DND-41 (cell line): ENCODE data around the gene TGFBR3L.
"Not testable (repeated sequence)": the region's sequence is repeated elsewhere in the genome, so short reads cannot be mapped to it uniquely, and the experiment has no call there.

Experiments used
- ATAC-seq: fragments of 200-7000 bp; cut with Tn5 transposase; 3 replicates; pipeline ENCODE4 v1.9.1; 2021; ENCODE audit warnings: low read depth; ENCODE audit not compliant: insufficient read depth
- DNase-seq: peaks from one replicate; pipeline ENCODE4 v3.0.0-alpha.2; 2020
- H2AFZ ChIP-seq: 2 replicates; pipeline ENCODE4 v1.6.0; 2012; ENCODE audit warnings: low read depth, low read length
- H3K27ac ChIP-seq: 2 replicates; pipeline ENCODE4 v1.5.1; 2012; ENCODE audit warnings: low read length, inconsistent platforms
- H3K27me3 ChIP-seq: fragments of 200-600 bp; sonication (generic); 2 replicates; pipeline ENCODE4 v1.6.0; 2012; ENCODE audit warnings: low read length, mild to moderate bottlenecking, inconsistent platforms; ENCODE audit not compliant: insufficient read depth, poor library complexity
- H3K36me3 ChIP-seq: 2 replicates; pipeline ENCODE4 v1.5.1; 2012; ENCODE audit warnings: low read length, inconsistent platforms; ENCODE audit not compliant: insufficient read depth
- H3K4me1 ChIP-seq: 2 replicates; pipeline ENCODE4 v1.5.1; 2012; ENCODE audit warnings: mild to moderate bottlenecking, low read length; ENCODE audit not compliant: insufficient read depth
- H3K4me2 ChIP-seq: 2 replicates; pipeline ENCODE4 v1.6.0; 2012; ENCODE audit warnings: mild to moderate bottlenecking, moderate library complexity, low read length, inconsistent platforms; ENCODE audit not compliant: insufficient read depth
- H3K4me3 ChIP-seq, 2 experiments: fragments of 200-600 bp in 1 of 2; shearing (Covaris generic) in 1 of 2; 2 replicates each; pipeline ENCODE4 v1.5.1; 2012 to 2016; ENCODE audit warnings: inconsistent platforms in 2 of 2, low read length in 2 of 2, mild to moderate bottlenecking in 2 of 2, low read depth in 1 of 2, moderate library complexity in 1 of 2
- H3K79me2 ChIP-seq: 2 replicates; pipeline ENCODE4 v1.6.0; 2012; ENCODE audit warnings: low read length, inconsistent platforms; ENCODE audit not compliant: insufficient read depth
- H3K9ac ChIP-seq: 2 replicates; pipeline ENCODE4 v1.6.0; 2012; ENCODE audit warnings: low read depth, mild to moderate bottlenecking, inconsistent platforms, low read length, moderate library complexity
- H3K9me3 ChIP-seq: 2 replicates; pipeline ENCODE4 v1.5.1; 2012; ENCODE audit warnings: low read length, moderate library complexity, mild to moderate bottlenecking, inconsistent platforms; ENCODE audit not compliant: insufficient read depth, severe bottlenecking
- H4K20me1 ChIP-seq: 2 replicates; pipeline ENCODE4 v1.6.0; 2012; ENCODE audit warnings: low read length; ENCODE audit not compliant: insufficient read depth
- EZH2 ChIP-seq: IDR thresholded peaks from 3 replicates; pipeline ENCODE4 v1.6.1; 2012; ENCODE audit warnings: borderline replicate concordance, low read depth, mild to moderate bottlenecking, moderate library complexity, low read length, inconsistent platforms; ENCODE audit not compliant: severe bottlenecking
- TF ChIP-seq, protein P1 (sequence below): IDR thresholded peaks from 2 replicates; pipeline ENCODE4 v1.5.1; 2012; ENCODE audit warnings: borderline replicate concordance, low read length, moderate library complexity, mild to moderate bottlenecking; ENCODE audit not compliant: poor library complexity, severe bottlenecking; ENCODE audit errors: extremely low read depth

TGFBR3L gene

DNA sequence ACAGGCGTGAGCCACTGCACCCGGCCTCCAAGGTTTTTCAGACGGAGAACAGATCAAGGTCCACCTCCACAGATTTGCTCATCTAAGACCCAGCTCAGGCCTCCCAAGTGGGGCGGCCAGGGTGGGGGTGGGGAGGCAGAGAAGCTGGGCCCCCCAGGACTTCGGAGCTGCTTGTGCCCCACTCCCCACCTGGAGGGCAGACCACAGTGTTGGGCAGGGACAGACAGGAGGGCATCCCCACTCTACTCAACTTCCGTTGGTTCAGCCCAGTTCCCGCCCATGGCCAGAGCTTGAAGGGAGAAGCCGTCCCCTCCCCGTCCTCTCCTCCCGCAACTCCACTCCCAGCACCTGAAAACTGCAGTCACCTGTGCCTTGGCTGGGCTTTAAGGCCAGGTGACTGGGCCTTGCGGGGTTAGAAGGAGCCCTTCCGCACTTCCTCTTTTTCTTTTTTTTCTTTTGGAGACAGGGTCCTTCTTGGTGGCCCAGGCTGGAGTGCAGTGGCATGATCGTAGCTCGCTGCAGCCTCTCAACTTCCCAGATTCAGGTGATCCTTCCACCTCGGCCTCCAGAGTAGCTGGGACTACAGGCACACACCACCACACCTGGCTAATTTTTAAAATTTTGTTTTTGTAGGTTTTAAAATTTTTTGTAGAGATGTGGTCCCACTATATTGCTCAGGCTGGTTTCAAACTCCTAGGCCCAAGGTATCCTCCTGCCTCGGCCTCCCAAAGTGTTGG lies 27.1 kb upstream of the TGFBR3L start:
- ATAC-seq (no peak), DNase-seq (no peak)
- Histone ChIP-seq H3K36me3 (no peaks in the 10 kb centered on the region), H3K27ac (no peak overlapping the region), H3K9me3 (no peaks in the 10 kb centered on the region), H3K4me2 (no peak overlapping the region), H3K4me3 (no peak overlapping the region), H2AFZ (no peak overlapping the region), H4K20me1 (no peaks in the 10 kb centered on the region), H3K4me1 (peaks cover 19% of the 10 kb centered on the region), H3K79me2 (no peaks in the 10 kb centered on the region), H3K27me3 (no peaks in the 10 kb centered on the region), H3K9ac (no peak overlapping the region)
- TF ChIP-seq, protein P1, sequence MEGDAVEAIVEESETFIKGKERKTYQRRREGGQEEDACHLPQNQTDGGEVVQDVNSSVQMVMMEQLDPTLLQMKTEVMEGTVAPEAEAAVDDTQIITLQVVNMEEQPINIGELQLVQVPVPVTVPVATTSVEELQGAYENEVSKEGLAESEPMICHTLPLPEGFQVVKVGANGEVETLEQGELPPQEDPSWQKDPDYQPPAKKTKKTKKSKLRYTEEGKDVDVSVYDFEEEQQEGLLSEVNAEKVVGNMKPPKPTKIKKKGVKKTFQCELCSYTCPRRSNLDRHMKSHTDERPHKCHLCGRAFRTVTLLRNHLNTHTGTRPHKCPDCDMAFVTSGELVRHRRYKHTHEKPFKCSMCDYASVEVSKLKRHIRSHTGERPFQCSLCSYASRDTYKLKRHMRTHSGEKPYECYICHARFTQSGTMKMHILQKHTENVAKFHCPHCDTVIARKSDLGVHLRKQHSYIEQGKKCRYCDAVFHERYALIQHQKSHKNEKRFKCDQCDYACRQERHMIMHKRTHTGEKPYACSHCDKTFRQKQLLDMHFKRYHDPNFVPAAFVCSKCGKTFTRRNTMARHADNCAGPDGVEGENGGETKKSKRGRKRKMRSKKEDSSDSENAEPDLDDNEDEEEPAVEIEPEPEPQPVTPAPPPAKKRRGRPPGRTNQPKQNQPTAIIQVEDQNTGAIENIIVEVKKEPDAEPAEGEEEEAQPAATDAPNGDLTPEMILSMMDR: no peak
- TF ChIP-seq EZH2: no peak

DNA sequence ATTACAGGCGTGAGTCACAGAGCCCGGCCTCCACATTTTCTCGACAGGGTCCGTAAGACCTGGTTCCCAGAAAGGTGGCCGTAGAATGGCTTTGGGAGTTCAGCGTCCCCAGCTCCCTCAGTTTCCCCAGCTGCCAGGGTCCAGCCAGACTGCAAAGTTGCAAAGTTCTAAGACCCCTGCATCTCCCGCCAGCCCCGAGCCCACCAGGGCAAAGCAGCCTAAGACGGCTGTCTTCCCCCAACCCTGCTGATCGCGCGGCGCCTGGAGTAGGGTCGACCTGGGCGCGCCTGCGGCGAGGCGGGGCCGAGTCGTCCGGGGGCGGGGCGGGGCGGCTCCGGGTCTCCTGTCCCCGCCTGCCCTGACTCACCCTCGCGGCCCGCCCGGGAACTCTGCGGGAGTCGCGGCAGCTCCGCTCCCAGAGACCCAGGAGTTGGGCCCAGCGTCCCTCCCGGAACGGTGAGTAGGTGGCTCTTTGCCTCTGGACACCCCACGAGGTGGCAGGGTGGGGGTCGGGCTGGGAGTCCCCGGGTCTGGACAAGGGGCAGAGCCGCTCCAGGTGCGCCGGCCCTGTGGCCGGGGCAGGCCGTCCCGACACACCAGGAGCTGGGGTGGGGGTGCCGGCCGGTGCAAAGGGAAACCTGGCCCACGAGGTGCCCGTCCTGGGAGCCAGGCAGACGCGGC lies 26.3 kb upstream of the TGFBR3L start, which contains the start of gene LRRC8E:
LRRC8E (plus strand) TSS at position 366 of the 681 bp plus-strand sequence. CDS start 7,094 bp downstream, outside the sequence.
- no peaks in the 10 kb centered on the region for H3K36me3 ChIP-seq
- H3K9me3 ChIP-seq: no peaks in the 10 kb centered on the region
- no peaks in the 10 kb centered on the region for H3K27me3 ChIP-seq
- no peak within 1 kb of the TSS for H3K4me3 ChIP-seq
- peaks cover 20% of the 10 kb centered on the region for H3K4me1 ChIP-seq
- no peak for ATAC-seq
- H3K27ac ChIP-seq: no peak within 1 kb of the TSS
- H3K4me2 ChIP-seq: no peak within 1 kb of the TSS
- no peak within 1 kb of the TSS for H3K9ac ChIP-seq
- no peak within 1 kb of the TSS for H2AFZ ChIP-seq
- DNase-seq: no peak
- no peaks in the 10 kb centered on the region for H3K79me2 ChIP-seq
- no peaks in the 10 kb centered on the region for H4K20me1 ChIP-seq
- TF ChIP-seq EZH2: no peak
- TF ChIP-seq, protein P1: no peak

GRCh38 chr19:7888826-7889217 lies 25.8 kb upstream of the TGFBR3L start:
- H3K27ac ChIP-seq: no peak overlapping the region

DNA sequence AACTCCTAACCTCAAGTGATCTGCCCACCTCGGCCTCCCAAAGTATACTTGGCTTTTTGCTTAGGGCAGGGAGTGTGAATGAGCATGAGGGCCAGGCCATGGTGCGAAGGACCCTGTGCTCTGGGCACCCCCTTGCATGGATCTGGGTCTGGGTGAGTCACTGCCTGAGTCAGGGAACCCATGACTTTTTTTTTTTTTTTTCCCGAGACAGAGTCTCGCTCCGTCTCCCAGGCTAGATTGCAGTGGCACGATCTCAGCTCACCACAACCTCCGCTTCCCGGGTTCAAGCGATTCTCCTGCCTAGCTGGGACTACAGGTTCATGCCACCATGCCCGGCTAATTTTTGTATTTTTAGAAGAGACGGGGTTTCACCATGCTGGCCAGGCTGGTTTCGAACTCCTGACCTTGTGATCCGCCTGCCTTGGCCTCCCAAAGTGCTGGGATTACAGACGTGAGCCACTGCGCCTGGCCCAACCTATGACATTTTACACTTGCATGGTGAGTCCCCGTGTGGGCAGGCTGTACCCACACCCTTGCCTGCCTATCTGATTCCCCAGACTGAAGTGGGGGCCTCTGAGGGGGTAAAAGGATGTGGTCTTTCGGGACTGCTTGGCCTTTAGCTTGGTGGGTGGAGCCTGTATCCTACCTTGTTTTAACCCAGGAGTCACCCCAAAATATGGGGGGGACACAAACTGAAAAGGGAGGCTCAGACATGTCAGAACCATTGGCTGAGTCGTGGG lies 21.1 kb upstream of the TGFBR3L start:
- H3K27ac ChIP-seq, ATAC-seq, H3K4me2 ChIP-seq, H3K9ac ChIP-seq, H3K36me3 ChIP-seq, H3K79me2 ChIP-seq, H2AFZ ChIP-seq, H3K9me3 ChIP-seq, H3K4me3 ChIP-seq, H4K20me1 ChIP-seq, DNase-seq, H3K27me3 ChIP-seq: not testable (repeated sequence)
- H3K4me1 ChIP-seq: peaks cover 17% of the 10 kb centered on the region

More at GRCh38 chr19:7888826-7889217, 25.8 kb upstream of the TGFBR3L start:
- TF ChIP-seq, protein P1: no peak
- no peak for TF ChIP-seq EZH2
- ATAC-seq (no peak), DNase-seq (no peak)
- no peaks in the 10 kb centered on the region for H3K79me2 ChIP-seq
- H3K27me3 ChIP-seq: no peaks in the 10 kb centered on the region
- no peaks in the 10 kb centered on the region for H3K9me3 ChIP-seq
- H4K20me1 ChIP-seq: no peaks in the 10 kb centered on the region
- H2AFZ ChIP-seq: no peak overlapping the region
- no peaks in the 10 kb centered on the region for H3K36me3 ChIP-seq
- peaks cover 20% of the 10 kb centered on the region for H3K4me1 ChIP-seq
- no peak overlapping the region for H3K9ac ChIP-seq
- no peak overlapping the region for H3K4me2 ChIP-seq
- no peak overlapping the region for H3K4me3 ChIP-seq
